Progenitor cell of endocrine pancreas (in vitro differentiated cells): ENCODE results near the gene MEGF6. TPM values are rescaled to one million over a fixed set of nuclear protein-coding genes. Genes with fewer than 3 reads are reported as not detected.

Source experiments
- DNase-seq: peaks from one replicate; pipeline ENCODE4 v3.0.0; 2021; ENCODE audit warnings: low spot score; ENCODE audit not compliant: unreplicated experiment
- H3K27ac Mint-ChIP-seq: 2 replicates; pipeline ENCODE4 v1.8.0; 2021; ENCODE audit warnings: mild to moderate bottlenecking, moderate library complexity, mixed read lengths
- H3K27me3 Mint-ChIP-seq: 2 replicates; pipeline ENCODE4 v1.8.0; 2021; ENCODE audit warnings: mixed read lengths
- H3K36me3 Mint-ChIP-seq: 2 replicates; pipeline ENCODE4 v1.8.0; 2022; ENCODE audit warnings: mixed read lengths; ENCODE audit not compliant: insufficient read depth
- H3K4me1 Mint-ChIP-seq: 2 replicates; pipeline ENCODE4 v1.8.0; 2021; ENCODE audit warnings: low read depth, mixed read lengths
- H3K4me3 Mint-ChIP-seq: 2 replicates; pipeline ENCODE4 v1.8.0; 2021; ENCODE audit warnings: low read depth, mild to moderate bottlenecking, moderate library complexity, mixed read lengths
- H3K9me3 Mint-ChIP-seq: 2 replicates; pipeline ENCODE4 v1.8.0; 2021; ENCODE audit warnings: low read depth, mixed read lengths
- CTCF ChIP-seq: fragments of 200-600 bp; sonication (generic); IDR thresholded peaks from one replicate; pipeline ENCODE4 v1.5.0; 2021; ENCODE audit warnings: antibody characterized with exemption, mild to moderate bottlenecking; ENCODE audit not compliant: unreplicated experiment
- total RNA-seq: library from RNA; stranded (reverse); gene quantifications from 2 replicates; pipeline ENCODE4 v1.2.1, GENCODE V29; 2021

Gene MEGF6
- total RNA-seq, 1 donor from 2014 or later = 83.8 TPM

GRCh38 chr1:3522564-3523265 is 88.6 kb downstream of the MEGF6 start:
- Mint-ChIP-seq H3K9me3 (no peaks in the 10 kb centered on the region), H3K4me3 (no peak overlapping the region), H3K36me3 (no peaks in the 10 kb centered on the region), H3K27me3 (no peaks in the 10 kb centered on the region), H3K4me1 (no peaks in the 10 kb centered on the region), H3K27ac (no peak overlapping the region)
- DNase-seq = no peak
- no peak for TF ChIP-seq CTCF

GRCh38 chr1:3522112-3522511 is 89.2 kb downstream of the MEGF6 start:
- no peaks in the 10 kb centered on the region for H3K36me3 Mint-ChIP-seq
- no peak for DNase-seq
- H3K4me3 Mint-ChIP-seq = no peak overlapping the region
- no peaks in the 10 kb centered on the region for H3K27me3 Mint-ChIP-seq
- no peaks in the 10 kb centered on the region for H3K9me3 Mint-ChIP-seq
- H3K27ac Mint-ChIP-seq = no peak overlapping the region
- H3K4me1 Mint-ChIP-seq = no peaks in the 10 kb centered on the region
- TF ChIP-seq CTCF = no peak

GRCh38 chr1:3521426-3521825 is 89.9 kb downstream of the MEGF6 start:
- DNase-seq = no peak
- H3K9me3 Mint-ChIP-seq = no peaks in the 10 kb centered on the region
- H3K4me1 Mint-ChIP-seq = no peaks in the 10 kb centered on the region
- H3K36me3 Mint-ChIP-seq = no peaks in the 10 kb centered on the region
- no peaks in the 10 kb centered on the region for H3K27me3 Mint-ChIP-seq
- no peak overlapping the region for H3K4me3 Mint-ChIP-seq
- TF ChIP-seq CTCF = no peak
- H3K27ac Mint-ChIP-seq = no peak overlapping the region

GRCh38 chr1:3520419-3521378 is 90.6 kb downstream of the MEGF6 start:
- Mint-ChIP-seq H3K27ac (no peak overlapping the region), H3K36me3 (no peaks in the 10 kb centered on the region)

More at GRCh38 chr1:3520419-3521378, 90.6 kb downstream of the MEGF6 start:
- Mint-ChIP-seq H3K27me3 (no peaks in the 10 kb centered on the region), H3K9me3 (no peaks in the 10 kb centered on the region), H3K4me3 (no peak overlapping the region), H3K4me1 (no peaks in the 10 kb centered on the region)
- no peak for DNase-seq
- TF ChIP-seq CTCF = no peak
